ENCODE measurements around the gene ZNF823.

The ZNF823 gene

DNA sequence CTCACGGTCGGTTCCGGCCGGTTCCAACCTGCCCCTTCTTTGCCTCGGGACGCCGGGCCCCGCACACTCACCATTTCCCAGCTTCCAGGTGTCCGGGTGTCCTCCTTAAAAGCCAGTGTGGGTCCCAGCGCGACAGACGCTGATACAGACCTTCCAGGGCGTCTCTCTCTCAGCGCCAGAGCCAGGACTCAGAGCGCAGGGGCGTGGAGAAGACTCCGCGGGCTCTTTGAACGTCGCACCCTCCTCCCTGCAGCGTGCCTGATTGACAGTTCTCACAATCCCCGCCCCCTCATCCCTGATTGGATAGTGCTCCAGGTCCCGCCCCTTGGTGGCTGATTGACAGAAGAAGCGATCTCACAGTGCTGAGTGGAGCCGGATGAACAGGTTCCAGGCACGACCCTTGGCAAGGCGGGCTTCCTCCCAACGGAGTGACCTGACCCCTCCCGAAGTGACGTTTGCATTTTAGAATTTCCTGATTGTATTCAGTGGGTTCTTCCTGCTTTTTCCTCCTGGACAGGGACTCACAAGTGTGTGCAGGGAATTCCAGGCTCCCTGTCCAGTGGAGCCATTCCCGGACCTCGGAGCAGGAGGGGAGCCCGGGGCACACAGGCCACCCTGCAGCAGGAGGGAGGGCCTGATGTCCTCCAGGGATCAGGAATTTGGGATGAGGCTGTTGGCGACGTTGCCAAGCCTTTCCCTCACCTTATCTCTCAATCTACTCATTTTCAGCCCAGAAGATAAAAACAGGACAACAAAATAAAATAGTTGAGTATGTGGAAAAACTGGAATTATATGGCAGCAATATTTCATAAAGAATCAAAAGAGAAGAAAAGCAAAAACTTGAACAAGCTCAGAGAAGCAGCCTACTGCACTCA, at the start of gene ZNF823 (continued):
- no peak for TF ChIP-seq ZNF777 (tag by site-specific recombination; IDR thresholded peaks at IDR 0.05; ENCODE audit: borderline replicate concordance)
- no peak for TF ChIP-seq ZBTB7A (tag by site-specific recombination; IDR thresholded peaks at IDR 0.05; ENCODE audit: low read depth)
- no peak; the same call in 1 of the 2 replicates for TF ChIP-seq ZNF501 (tag by site-specific recombination; IDR thresholded peaks at IDR 0.05)
- no peak for TF ChIP-seq SETDB1 (IDR thresholded peaks at IDR 0.05; ENCODE audit: insufficient read length, low read length)
- no peak for TF ChIP-seq ZNF660 (tag by site-specific recombination; IDR thresholded peaks at IDR 0.05)
- TF ChIP-seq, protein P1, sequence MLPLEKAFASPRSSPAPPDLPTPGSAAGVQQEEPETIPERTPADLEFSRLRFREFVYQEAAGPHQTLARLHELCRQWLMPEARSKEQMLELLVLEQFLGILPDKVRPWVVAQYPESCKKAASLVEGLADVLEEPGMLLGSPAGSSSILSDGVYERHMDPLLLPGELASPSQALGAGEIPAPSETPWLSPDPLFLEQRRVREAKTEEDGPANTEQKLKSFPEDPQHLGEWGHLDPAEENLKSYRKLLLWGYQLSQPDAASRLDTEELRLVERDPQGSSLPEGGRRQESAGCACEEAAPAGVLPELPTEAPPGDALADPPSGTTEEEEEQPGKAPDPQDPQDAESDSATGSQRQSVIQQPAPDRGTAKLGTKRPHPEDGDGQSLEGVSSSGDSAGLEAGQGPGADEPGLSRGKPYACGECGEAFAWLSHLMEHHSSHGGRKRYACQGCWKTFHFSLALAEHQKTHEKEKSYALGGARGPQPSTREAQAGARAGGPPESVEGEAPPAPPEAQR (tag by site-specific recombination; IDR thresholded peaks at IDR 0.05), result no peak
- no peak for TF ChIP-seq ZNF624 (tag by site-specific recombination; IDR thresholded peaks at IDR 0.05)
- TF ChIP-seq, protein P2, sequence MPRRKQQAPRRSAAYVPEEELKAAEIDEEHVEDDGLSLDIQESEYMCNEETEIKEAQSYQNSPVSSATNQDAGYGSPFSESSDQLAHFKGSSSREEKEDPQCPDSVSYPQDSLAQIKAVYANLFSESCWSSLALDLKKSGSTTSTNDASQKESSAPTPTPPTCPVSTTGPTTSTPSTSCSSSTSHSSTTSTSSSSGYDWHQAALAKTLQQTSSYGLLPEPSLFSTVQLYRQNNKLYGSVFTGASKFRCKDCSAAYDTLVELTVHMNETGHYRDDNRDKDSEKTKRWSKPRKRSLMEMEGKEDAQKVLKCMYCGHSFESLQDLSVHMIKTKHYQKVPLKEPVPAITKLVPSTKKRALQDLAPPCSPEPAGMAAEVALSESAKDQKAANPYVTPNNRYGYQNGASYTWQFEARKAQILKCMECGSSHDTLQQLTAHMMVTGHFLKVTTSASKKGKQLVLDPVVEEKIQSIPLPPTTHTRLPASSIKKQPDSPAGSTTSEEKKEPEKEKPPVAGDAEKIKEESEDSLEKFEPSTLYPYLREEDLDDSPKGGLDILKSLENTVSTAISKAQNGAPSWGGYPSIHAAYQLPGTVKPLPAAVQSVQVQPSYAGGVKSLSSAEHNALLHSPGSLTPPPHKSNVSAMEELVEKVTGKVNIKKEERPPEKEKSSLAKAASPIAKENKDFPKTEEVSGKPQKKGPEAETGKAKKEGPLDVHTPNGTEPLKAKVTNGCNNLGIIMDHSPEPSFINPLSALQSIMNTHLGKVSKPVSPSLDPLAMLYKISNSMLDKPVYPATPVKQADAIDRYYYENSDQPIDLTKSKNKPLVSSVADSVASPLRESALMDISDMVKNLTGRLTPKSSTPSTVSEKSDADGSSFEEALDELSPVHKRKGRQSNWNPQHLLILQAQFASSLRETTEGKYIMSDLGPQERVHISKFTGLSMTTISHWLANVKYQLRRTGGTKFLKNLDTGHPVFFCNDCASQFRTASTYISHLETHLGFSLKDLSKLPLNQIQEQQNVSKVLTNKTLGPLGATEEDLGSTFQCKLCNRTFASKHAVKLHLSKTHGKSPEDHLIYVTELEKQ (tag by site-specific recombination; IDR thresholded peaks at IDR 0.05; ENCODE audit: borderline replicate concordance), result no peak
- no peak for TF ChIP-seq ZNF843 (tag by site-specific recombination; IDR thresholded peaks at IDR 0.05)
- TF ChIP-seq ZNF157 (tag by site-specific recombination; IDR thresholded peaks at IDR 0.05), result no peak
- TF ChIP-seq ZNF521 (tag by site-specific recombination; IDR thresholded peaks at IDR 0.05), result no peak
- no peak for TF ChIP-seq ZNF292 (tag by site-specific recombination; IDR thresholded peaks at IDR 0.05; ENCODE audit: borderline replicate concordance, low read depth)
- TF ChIP-seq, protein P3, sequence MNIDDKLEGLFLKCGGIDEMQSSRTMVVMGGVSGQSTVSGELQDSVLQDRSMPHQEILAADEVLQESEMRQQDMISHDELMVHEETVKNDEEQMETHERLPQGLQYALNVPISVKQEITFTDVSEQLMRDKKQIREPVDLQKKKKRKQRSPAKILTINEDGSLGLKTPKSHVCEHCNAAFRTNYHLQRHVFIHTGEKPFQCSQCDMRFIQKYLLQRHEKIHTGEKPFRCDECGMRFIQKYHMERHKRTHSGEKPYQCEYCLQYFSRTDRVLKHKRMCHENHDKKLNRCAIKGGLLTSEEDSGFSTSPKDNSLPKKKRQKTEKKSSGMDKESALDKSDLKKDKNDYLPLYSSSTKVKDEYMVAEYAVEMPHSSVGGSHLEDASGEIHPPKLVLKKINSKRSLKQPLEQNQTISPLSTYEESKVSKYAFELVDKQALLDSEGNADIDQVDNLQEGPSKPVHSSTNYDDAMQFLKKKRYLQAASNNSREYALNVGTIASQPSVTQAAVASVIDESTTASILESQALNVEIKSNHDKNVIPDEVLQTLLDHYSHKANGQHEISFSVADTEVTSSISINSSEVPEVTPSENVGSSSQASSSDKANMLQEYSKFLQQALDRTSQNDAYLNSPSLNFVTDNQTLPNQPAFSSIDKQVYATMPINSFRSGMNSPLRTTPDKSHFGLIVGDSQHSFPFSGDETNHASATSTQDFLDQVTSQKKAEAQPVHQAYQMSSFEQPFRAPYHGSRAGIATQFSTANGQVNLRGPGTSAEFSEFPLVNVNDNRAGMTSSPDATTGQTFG (tag by site-specific recombination; IDR thresholded peaks at IDR 0.05; ENCODE audit: borderline replicate concordance), result no peak
- peak; percentile 96 for TF ChIP-seq ZFP69B (tag by site-specific recombination; IDR thresholded peaks at IDR 0.05)
- TF ChIP-seq ZFP41 (tag by site-specific recombination; IDR thresholded peaks at IDR 0.05; ENCODE audit: borderline replicate concordance), result no peak
- no peak for TF ChIP-seq ZNF621 (tag by site-specific recombination; IDR thresholded peaks at IDR 0.05)
- TF ChIP-seq, protein P4, sequence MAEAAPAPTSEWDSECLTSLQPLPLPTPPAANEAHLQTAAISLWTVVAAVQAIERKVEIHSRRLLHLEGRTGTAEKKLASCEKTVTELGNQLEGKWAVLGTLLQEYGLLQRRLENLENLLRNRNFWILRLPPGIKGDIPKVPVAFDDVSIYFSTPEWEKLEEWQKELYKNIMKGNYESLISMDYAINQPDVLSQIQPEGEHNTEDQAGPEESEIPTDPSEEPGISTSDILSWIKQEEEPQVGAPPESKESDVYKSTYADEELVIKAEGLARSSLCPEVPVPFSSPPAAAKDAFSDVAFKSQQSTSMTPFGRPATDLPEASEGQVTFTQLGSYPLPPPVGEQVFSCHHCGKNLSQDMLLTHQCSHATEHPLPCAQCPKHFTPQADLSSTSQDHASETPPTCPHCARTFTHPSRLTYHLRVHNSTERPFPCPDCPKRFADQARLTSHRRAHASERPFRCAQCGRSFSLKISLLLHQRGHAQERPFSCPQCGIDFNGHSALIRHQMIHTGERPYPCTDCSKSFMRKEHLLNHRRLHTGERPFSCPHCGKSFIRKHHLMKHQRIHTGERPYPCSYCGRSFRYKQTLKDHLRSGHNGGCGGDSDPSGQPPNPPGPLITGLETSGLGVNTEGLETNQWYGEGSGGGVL (tag by site-specific recombination; IDR thresholded peaks at IDR 0.05), result no peak
- peak; percentile 87 for TF ChIP-seq ZNF335 (tag by site-specific recombination; conservative IDR thresholded peaks at IDR 0.05)
- TF ChIP-seq ZNF776 (tag by site-specific recombination; IDR thresholded peaks at IDR 0.05; ENCODE audit: borderline replicate concordance), result no peak
- TF ChIP-seq, protein P5, sequence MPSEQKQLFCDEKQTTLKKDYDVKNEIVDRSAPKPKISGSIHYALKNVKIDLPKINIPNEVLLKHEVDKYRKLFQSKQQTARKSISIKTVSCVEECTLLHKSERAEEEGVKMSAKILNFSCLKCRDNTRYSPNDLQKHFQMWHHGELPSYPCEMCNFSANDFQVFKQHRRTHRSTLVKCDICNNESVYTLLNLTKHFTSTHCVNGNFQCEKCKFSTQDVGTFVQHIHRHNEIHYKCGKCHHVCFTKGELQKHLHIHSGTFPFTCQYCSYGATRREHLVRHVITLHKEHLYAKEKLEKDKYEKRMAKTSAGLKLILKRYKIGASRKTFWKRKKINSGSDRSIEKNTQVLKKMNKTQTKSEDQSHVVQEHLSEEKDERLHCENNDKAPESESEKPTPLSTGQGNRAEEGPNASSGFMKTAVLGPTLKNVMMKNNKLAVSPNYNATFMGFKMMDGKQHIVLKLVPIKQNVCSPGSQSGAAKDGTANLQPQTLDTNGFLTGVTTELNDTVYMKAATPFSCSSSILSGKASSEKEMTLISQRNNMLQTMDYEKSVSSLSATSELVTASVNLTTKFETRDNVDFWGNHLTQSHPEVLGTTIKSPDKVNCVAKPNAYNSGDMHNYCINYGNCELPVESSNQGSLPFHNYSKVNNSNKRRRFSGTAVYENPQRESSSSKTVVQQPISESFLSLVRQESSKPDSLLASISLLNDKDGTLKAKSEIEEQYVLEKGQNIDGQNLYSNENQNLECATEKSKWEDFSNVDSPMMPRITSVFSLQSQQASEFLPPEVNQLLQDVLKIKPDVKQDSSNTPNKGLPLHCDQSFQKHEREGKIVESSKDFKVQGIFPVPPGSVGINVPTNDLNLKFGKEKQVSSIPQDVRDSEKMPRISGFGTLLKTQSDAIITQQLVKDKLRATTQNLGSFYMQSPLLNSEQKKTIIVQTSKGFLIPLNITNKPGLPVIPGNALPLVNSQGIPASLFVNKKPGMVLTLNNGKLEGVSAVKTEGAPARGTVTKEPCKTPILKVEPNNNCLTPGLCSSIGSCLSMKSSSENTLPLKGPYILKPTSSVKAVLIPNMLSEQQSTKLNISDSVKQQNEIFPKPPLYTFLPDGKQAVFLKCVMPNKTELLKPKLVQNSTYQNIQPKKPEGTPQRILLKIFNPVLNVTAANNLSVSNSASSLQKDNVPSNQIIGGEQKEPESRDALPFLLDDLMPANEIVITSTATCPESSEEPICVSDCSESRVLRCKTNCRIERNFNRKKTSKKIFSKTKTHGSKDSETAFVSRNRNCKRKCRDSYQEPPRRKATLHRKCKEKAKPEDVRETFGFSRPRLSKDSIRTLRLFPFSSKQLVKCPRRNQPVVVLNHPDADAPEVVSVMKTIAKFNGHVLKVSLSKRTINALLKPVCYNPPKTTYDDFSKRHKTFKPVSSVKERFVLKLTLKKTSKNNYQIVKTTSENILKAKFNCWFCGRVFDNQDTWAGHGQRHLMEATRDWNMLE (tag by site-specific recombination; conservative IDR thresholded peaks at IDR 0.05; ENCODE audit: low read depth), result peak; percentile 78
- no peak for TF ChIP-seq HOXC10 (CRISPR knock-in tag; IDR thresholded peaks at IDR 0.05)
- TF ChIP-seq, protein P6, sequence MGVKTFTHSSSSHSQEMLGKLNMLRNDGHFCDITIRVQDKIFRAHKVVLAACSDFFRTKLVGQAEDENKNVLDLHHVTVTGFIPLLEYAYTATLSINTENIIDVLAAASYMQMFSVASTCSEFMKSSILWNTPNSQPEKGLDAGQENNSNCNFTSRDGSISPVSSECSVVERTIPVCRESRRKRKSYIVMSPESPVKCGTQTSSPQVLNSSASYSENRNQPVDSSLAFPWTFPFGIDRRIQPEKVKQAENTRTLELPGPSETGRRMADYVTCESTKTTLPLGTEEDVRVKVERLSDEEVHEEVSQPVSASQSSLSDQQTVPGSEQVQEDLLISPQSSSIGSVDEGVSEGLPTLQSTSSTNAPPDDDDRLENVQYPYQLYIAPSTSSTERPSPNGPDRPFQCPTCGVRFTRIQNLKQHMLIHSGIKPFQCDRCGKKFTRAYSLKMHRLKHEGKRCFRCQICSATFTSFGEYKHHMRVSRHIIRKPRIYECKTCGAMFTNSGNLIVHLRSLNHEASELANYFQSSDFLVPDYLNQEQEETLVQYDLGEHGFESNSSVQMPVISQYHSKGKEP (tag by site-specific recombination; IDR thresholded peaks at IDR 0.05), result no peak

Measured in HEK293 (cell line).